GM12864 (cell line): Measurements from ENCODE around the gene TENM3.

Source experiments
- DNase-seq: peaks from one replicate; pipeline ENCODE4 v3.0.0-alpha.2; 2011; ENCODE audit warnings: low read depth
- H3K4me3 ChIP-seq: 2 replicates; pipeline ENCODE4 v1.5.1; 2011; ENCODE audit warnings: mild to moderate bottlenecking, low read depth, low read length, control low read depth
- TF ChIP-seq, protein P1 (sequence below): IDR thresholded peaks from 2 replicates; pipeline ENCODE4 v1.5.1; 2011; ENCODE audit warnings: low read depth, mild to moderate bottlenecking, moderate library complexity, low read length, control low read depth, inconsistent platforms; ENCODE audit errors: missing control alignments

Gene TENM3

DNA sequence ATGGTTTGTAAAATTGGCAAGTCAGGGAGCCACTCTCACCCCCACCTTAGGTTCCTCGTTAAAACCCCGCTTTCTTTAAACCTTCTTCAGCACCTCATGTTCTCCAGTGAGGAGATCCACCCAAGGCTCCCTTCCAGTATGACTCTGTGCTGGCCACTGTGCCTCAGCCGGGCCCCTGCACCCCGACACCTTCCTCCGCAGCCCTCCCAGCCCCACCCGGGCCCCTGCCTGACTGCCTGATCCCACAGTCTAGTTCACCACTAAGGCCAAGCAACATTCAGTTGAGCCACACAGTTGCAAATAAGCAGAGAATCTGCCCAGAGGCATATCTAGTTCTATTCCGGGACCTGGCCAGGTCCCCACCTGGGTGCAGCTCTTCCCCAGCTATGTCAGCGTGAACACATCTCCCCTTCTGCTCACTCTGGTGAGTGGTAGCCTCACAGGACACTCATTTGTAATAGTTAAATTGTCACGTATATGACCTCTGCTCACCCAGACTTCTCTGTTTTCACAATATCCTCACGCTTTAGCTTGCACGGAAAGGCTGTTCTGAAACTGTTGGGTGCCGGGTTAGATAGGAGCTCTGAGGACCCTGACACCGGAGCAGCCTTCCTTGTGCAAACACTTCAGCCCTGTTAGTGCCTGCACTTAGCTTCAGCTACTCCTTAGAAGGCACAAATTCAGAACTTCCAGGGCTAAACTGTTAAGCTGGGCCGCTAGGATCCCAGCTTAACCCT, 527.2 kb downstream of the TENM3 start:
- DNase-seq = no peak

DNA sequence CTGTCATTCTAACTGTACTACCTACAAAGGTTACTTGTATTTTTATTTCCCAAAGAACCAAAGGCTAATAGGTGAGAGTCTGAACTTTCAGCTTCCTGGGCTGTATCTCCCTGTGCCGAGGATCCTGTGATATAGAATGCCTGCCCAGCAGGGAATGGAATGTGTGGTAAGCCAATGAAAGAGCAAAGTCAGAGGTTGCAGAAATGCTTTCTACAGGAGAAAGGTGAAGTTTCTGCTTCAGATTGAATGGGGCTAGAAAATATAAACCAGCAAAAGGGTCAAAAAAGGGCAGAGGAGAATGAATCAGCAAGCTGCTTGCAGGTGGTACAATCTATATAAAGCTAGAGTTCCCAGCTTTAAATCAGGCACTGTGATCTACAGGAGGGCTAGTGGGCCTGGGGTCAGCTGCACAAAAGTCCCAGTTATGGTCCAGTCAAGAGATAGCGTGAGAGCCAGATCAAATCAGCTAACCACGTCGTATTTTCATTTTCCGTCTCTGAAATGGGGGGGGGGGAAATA, 527.9 kb downstream of the TENM3 start:
- no peak for DNase-seq
- TF ChIP-seq, protein P1, sequence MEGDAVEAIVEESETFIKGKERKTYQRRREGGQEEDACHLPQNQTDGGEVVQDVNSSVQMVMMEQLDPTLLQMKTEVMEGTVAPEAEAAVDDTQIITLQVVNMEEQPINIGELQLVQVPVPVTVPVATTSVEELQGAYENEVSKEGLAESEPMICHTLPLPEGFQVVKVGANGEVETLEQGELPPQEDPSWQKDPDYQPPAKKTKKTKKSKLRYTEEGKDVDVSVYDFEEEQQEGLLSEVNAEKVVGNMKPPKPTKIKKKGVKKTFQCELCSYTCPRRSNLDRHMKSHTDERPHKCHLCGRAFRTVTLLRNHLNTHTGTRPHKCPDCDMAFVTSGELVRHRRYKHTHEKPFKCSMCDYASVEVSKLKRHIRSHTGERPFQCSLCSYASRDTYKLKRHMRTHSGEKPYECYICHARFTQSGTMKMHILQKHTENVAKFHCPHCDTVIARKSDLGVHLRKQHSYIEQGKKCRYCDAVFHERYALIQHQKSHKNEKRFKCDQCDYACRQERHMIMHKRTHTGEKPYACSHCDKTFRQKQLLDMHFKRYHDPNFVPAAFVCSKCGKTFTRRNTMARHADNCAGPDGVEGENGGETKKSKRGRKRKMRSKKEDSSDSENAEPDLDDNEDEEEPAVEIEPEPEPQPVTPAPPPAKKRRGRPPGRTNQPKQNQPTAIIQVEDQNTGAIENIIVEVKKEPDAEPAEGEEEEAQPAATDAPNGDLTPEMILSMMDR = no peak

More for the DNA sequence above, 527.2 kb downstream of the TENM3 start:
- TF ChIP-seq, protein P1 = no peak
- H3K4me3 ChIP-seq = no peak overlapping the region

DNA sequence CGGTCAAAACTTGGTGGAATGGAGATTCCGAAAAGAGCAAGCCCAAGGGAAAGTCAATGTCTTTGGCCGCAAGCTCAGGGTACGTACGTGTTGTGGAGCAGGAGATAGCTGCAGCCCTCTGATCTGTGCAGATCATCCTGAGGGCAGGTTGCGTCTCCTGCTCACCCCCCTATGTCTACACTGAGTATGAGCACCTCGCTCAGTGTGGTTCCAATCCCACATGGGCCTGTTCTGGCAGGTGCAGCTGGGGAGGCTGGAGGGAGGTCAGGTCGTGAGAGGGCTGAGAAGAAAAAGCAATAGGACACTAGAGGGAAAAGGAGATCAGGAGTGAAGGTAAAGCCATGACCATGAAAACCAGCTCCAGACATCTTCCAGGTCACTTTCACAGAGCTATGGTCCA, 531.9 kb downstream of the TENM3 start:
- TF ChIP-seq, protein P1 = no peak
- no peak for DNase-seq

More for the DNA sequence above, 527.9 kb downstream of the TENM3 start:
- no peak overlapping the region for H3K4me3 ChIP-seq

DNA sequence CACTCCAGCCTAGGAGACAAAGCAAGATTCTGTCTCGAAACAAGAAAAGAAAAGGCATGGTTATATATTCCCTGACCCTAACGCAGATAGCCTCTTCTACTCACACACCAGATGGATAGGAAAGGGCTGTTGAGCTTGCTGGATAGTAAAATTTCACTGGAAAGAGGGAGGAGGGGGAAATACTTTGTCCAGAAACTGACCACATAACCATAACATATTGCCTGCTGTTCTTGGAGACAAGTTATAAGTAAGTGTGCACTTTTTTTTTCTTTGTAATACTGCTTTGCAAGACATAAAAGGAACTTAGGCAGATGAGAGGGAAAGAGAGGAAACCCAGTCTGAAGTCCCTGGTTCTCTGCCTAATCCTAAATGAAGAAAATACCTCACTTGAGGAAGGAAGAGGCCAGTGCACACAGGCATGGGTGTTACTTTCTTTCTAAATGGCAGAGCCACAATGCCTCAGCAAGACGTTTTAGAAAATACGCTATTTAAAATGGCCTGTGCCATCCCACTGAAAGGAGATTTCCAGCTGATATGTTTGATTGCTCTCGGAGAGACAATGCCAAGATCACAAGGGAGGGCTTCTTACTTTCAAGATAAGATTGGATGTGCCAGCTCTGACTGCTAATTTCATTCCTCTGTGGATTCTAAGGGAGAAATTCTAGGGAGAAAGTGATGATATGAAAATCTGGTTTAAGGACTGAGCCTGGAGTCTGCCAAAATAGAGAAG, 533.3 kb downstream of the TENM3 start:
- TF ChIP-seq, protein P1 = no peak
- DNase-seq = no peak

More for the DNA sequence above, 531.9 kb downstream of the TENM3 start:
- no peak overlapping the region for H3K4me3 ChIP-seq

DNA sequence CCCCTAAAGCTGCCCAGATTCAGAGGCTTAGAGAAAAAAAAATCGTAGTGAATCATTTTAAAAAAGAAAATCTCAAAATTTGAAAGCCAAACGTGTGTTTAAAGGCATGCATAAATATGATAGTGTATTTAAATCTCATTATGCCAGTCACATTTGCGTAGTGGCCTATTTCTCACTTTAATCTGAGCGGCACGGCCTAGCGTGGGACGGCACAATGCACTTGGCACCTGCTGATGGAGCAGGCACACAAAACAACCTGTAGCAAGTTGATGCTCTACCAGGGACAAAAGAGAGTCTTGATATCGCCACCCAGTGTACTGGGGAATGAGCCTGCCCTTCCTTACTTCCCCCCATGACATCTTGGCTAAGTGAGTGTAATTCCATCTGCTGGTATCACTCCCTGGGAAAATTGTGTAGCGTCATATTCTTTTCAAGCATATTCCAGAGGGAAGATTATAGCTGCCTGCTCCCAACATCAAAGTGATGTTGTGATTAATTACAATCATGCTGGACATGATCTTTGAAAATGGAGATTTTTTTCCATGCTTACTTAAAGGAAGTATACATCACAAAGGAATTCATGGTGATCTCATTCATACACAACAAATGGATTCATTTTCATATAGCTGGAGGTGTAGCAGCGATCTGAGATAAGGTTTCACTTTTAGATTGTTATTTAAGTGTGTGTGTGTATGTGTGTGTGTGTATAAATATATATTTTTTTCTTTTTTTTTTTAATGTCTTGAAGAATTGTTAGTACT, 535.2 kb downstream of the TENM3 start:
- DNase-seq = no peak
- H3K4me3 ChIP-seq = no peak overlapping the region

More for the DNA sequence above, 533.3 kb downstream of the TENM3 start:
- H3K4me3 ChIP-seq = no peak overlapping the region

DNA sequence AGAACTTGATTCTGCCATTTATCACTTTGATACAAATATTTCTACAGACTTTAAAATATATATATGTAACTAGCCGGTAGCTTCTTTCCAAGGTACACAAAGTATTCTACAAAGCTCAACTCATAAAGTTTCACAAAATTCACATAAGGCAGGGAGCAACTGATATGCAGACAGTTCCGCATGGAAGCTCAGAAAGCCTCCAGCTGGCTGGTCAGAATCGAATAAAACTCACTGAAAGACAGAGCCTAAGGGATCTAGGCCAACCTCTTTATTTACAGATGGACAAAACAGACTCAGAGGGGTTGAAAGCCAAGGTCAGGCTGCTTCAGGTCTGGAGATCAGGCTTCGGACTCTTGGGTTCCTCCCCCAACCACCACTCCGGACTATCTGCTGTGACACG, 543.8 kb downstream of the TENM3 start:
- H3K4me3 ChIP-seq = no peak overlapping the region
- DNase-seq = no peak
- TF ChIP-seq, protein P1 = no peak

More for the DNA sequence above, 535.2 kb downstream of the TENM3 start:
- TF ChIP-seq, protein P1 = no peak
